GM19455 (cell line): ENCODE results near the gene LAMA2.

Source experiments
- ATAC-seq: cut with Tn5 transposase; IDR thresholded peaks from one replicate; pipeline ENCODE4 v1.9.1; 2021; ENCODE audit not compliant: unreplicated experiment

The LAMA2 gene

GRCh38 chr6:129297592-129297991 lies 414.7 kb downstream of the LAMA2 start:
- no peak for ATAC-seq

DNA sequence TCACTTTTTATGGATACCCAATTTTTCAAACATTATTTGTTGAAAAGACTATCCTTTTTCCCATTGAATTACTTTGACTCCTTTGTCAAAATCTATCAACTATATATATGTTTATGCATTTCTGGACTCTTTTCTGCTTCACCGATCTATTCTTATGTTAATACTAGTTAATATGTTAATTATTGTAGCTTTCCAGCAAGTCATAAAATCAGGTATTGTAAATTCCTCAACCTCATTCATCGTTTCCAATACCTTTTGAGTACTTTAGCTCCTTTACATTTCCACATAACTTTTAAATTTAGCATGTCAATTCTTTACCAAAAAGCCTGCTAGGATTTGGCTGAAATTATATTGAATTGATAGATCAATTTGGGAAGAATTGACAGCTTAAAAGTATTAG lies 419.7 kb downstream of the LAMA2 start:
- no peak for ATAC-seq

DNA sequence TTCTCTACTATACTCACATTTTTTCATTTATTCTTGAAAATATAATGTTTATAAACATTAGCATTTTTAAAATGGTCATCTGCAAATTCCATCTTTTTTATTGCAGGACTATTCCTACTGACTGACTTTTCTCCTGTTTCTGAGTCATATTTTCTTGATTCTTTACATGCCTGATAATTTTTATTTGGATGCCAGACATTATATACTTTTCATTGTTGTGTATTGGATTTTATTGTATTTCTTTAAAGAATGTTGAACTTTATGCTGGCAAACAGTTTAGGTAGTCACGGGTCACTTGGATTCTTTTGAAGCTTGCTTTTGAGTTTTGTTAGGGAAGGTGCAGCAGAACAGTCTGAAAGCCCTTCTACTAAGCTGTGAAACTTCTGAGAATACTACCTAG lies 423.9 kb downstream of the LAMA2 start:
- ATAC-seq, result no peak

GRCh38 chr6:129307845-129308244 lies 424.9 kb downstream of the LAMA2 start:
- no peak for ATAC-seq

DNA sequence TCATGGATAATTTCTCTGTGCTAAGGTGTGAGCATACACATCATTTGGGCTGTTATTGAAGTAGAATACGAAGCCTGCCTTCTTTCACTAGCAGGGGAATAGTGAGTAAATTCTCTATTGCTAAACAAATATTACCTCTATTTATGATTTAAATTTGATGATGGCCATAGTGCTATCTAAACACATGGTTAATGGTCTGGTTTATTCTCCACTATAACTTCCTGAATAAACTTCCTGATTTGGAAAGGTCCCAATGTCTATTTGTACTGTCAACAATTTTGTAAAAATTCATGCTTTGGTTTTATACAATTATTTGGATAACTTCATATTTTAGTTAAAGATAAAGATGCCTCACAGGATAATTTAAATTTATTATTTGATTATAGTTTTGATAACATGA lies 426.2 kb downstream of the LAMA2 start:
- no peak for ATAC-seq

DNA sequence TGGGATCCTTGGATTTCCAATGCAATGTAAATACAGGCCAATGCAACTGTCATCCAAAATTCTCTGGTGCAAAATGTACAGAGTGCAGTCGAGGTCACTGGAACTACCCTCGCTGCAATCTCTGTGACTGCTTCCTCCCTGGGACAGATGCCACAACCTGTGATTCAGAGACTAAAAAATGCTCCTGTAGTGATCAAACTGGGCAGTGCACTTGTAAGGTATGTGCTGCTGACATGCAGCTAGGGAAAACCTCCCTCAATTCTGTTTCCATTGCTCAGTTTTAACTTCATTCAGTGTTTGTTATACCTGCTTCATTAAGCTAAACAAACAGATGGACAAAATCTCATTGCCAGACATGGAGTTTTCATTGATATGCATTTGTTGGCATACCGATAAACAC lies 429.9 kb downstream of the LAMA2 start:
- ATAC-seq, result no peak

- ATAC-seq, result no peak
These were observed 431.6 kb downstream of the LAMA2 start for GRCh38 chr6:129314575-129314974.

- no peak for ATAC-seq
These were observed 435.2 kb downstream of the LAMA2 start for GRCh38 chr6:129317931-129318820.

GRCh38 chr6:129320892-129321291 lies 438.0 kb downstream of the LAMA2 start:
- ATAC-seq, result no peak

GRCh38 chr6:129321303-129321702 lies 438.4 kb downstream of the LAMA2 start:
- ATAC-seq, result no peak

- no peak for ATAC-seq
These were observed 441.4 kb downstream of the LAMA2 start for GRCh38 chr6:129324345-129324744.

- ATAC-seq, result no peak
These were observed 446.7 kb downstream of the LAMA2 start for GRCh38 chr6:129329678-129330077.

- no peak for ATAC-seq
These were observed 448.7 kb downstream of the LAMA2 start for GRCh38 chr6:129331450-129332138.

DNA sequence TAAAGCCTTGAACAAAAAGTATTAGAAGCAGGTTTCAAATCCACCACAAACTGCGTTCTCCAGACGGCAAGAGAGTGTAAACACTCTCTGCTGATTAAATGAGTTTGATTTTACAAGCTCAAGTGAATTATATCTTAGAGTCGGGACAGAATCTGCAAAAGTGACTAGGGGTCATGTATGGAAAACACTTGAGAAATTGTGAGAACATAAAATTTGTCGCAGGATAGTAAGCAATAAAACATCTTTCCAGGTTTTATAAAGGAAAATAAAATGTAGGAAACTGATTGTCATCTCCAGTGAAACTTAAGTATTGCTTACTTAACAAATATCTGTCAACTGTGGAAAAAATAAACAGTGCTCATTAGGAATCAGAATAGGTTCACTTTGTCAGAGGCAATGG lies 452.9 kb downstream of the LAMA2 start:
- ATAC-seq, result no peak

DNA sequence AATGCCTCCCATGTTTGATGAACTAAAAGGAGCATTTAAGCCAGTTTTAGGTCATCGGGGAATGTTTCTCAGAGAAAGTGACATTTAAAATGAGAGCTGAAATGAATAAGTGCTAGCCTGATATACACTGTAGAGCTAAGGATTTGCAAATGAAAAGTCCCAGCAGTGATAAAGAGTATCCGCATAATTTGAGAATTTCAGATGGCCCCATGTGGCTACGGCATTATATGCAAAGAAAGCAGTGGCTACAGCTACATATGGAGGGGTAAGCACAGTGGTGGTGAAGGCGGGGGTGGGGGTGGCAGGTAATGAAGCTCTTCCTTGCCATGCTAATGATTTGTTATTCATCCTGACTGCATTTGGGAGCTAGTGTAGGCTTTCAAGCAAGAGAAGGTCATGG lies 455.7 kb downstream of the LAMA2 start:
- no peak for ATAC-seq

- no peak for ATAC-seq
These were observed 458.0 kb downstream of the LAMA2 start for GRCh38 chr6:129340983-129341382.

DNA sequence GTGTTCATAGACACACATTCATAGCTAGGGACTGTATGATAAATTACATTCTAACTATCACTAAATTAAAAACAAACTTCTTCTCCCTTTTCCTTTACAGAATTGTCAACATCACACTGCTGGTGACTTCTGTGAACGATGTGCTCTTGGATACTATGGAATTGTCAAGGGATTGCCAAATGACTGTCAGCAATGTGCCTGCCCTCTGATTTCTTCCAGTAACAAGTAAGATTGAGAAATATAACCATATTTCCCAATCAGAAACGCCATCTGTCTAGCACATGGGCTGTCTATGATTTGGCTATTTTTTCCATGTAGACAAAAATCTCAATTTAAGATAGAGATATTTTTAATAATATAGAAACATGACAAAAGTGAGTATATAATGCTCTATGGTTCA lies 459.3 kb downstream of the LAMA2 start:
- ATAC-seq, result no peak

DNA sequence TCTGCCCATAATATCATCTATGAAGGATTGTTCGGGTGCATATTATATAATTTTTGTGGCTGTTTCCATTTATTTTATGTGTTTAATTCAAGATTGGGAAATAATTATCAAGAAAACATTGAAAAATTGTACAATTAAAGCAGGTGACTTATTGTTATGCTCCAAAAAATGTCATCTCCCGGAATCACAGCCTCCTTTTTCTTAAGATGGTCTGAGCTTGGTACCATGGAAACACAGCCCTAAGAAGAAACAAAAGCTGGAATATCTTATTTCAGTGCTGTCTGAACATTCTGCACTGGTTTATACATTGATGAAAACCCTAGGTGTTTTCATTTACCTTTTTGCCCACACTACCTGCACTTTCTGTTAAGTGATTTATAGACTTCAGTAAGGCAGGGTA lies 459.9 kb downstream of the LAMA2 start:
- ATAC-seq, result no peak

DNA sequence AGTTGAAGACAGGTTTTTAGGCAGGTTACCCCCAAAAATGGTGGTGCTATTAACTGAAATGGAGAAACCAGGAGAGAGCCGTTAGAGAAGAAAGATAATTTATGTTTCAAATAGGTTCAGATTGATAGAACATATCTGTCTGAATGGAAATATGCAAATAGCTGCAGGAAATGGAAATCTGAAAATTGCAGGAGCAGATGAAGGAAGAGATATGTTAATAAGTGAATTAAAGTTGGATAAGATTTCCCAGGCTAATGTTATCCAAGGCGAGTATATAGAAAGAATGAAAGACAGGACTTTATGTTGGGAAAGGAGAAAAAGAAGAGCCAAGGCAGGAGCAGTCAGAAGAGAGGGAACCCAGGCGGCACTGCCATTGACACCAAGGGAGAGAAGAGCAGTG lies 461.4 kb downstream of the LAMA2 start:
- ATAC-seq, result no peak

GRCh38 chr6:129345890-129346289 lies 463.0 kb downstream of the LAMA2 start:
- no peak for ATAC-seq

DNA sequence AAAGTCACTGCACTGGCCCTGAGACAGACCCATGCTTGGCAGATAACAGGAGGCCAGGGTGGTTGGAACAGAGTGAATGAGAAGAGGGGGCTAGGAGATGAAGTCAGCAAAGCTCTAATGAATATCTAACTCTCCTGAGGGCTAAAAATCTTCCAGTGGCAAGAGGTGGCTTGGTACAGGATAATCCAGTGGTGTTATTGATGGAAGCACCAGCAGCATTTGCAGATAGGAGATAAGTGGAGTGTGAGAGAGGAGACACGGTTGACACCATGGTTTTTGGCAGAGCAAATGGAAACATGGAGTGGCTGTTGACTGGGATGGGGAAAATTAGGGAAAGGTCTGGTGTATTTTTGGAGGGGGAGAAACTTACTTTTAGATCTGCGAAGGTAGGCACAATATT lies 464.0 kb downstream of the LAMA2 start:
- ATAC-seq, result no peak

GRCh38 chr6:129350278-129350677 lies 467.3 kb downstream of the LAMA2 start:
- no peak for ATAC-seq
